HG02759 (cell line): ENCODE measurements around the gene PLXNB1.

Experiments used
- ATAC-seq: cut with Tn5 transposase; IDR thresholded peaks from one replicate; pipeline ENCODE4 v1.9.1; 2021; ENCODE audit warnings: mild to moderate bottlenecking, moderate library complexity; ENCODE audit not compliant: unreplicated experiment

The PLXNB1 gene

GRCh38 chr3:48435223-48435595 lies 5.3 kb upstream of the PLXNB1 start:
- ATAC-seq, result no peak

- ATAC-seq, result no peak
These were observed 4.8 kb upstream of the PLXNB1 start for GRCh38 chr3:48434591-48435222.

- ATAC-seq, result no peak
These were observed 3.7 kb upstream of the PLXNB1 start for GRCh38 chr3:48433472-48434118.

GRCh38 chr3:48432411-48433371 lies 2.8 kb upstream of the PLXNB1 start:
- no peak for ATAC-seq

GRCh38 chr3:48431224-48432029 lies 1.5 kb upstream of the PLXNB1 start:
- no peak for ATAC-seq

- no peak for ATAC-seq
These were observed 819 bp upstream of the PLXNB1 start for GRCh38 chr3:48430708-48431101.

GRCh38 chr3:48429317-48429959 lies 448 bp downstream of the PLXNB1 start:
- ATAC-seq, result peak; percentile 56

GRCh38 chr3:48428572-48429316 lies 1.1 kb downstream of the PLXNB1 start:
- peak; percentile 38 for ATAC-seq

- ATAC-seq, result no peak
These were observed 1.8 kb downstream of the PLXNB1 start for GRCh38 chr3:48428088-48428571.

GRCh38 chr3:48427630-48427962 lies 2.3 kb downstream of the PLXNB1 start:
- no peak for ATAC-seq

GRCh38 chr3:48426944-48427629 lies 2.8 kb downstream of the PLXNB1 start:
- ATAC-seq, result no peak

GRCh38 chr3:48426401-48426909 lies 3.4 kb downstream of the PLXNB1 start:
- ATAC-seq, result no peak

- no peak for ATAC-seq
These were observed 4.5 kb downstream of the PLXNB1 start for GRCh38 chr3:48425281-48425812.

- no peak for ATAC-seq
These were observed 5.8 kb downstream of the PLXNB1 start for GRCh38 chr3:48423883-48424695.

GRCh38 chr3:48423241-48423882 lies 6.5 kb downstream of the PLXNB1 start:
- no peak for ATAC-seq

GRCh38 chr3:48422681-48423080 lies 7.2 kb downstream of the PLXNB1 start:
- no peak for ATAC-seq

GRCh38 chr3:48422272-48422671 lies 7.6 kb downstream of the PLXNB1 start:
- no peak for ATAC-seq
